Astrocyte (in vitro differentiated cells and primary cell): ENCODE results near the gene FAHD1. TPM values are rescaled to one million over a fixed set of nuclear protein-coding genes. Genes with fewer than 3 reads are reported as not detected.
A peak's percentile ranks its signal among the peaks of the same experiment; 100 is the strongest.

Experiments used
- DNase-seq: peaks from one replicate; pipeline ENCODE4 v3.0.0-alpha.2; 2010; ENCODE audit warnings: low read depth
- FAIRE-seq: peaks from 2 replicates; lab custom pipeline; 2011; peaks lifted over from hg19 to GRCh38; lab: Jason Lieb, UNC
- H2AFZ ChIP-seq: 2 replicates; pipeline ENCODE4 v1.6.0; 2012; ENCODE audit warnings: low read depth, low read length, inconsistent platforms
- H3K27ac ChIP-seq: 2 replicates; pipeline ENCODE4 v1.5.1; 2011; ENCODE audit warnings: low read depth, low read length, inconsistent platforms
- H3K27me3 ChIP-seq: 2 replicates; pipeline ENCODE4 v1.6.0; 2011; ENCODE audit warnings: low read length, inconsistent platforms; ENCODE audit not compliant: insufficient read depth
- H3K36me3 ChIP-seq: 2 replicates; pipeline ENCODE4 v1.5.1; 2011; ENCODE audit warnings: low read length, inconsistent platforms; ENCODE audit not compliant: insufficient read depth
- H3K4me1 ChIP-seq: 2 replicates; pipeline ENCODE4 v1.5.1; 2011; ENCODE audit warnings: low read length, inconsistent platforms; ENCODE audit not compliant: insufficient read depth
- H3K4me2 ChIP-seq: 2 replicates; pipeline ENCODE4 v1.6.0; 2012; ENCODE audit warnings: low read length, inconsistent platforms
- H3K4me3 ChIP-seq: 2 replicates; pipeline ENCODE4 v1.5.1; 2011; ENCODE audit warnings: low read depth, mild to moderate bottlenecking, low read length, inconsistent platforms; ENCODE audit not compliant: insufficient read depth
- H3K79me2 ChIP-seq: 2 replicates; pipeline ENCODE4 v1.6.0; 2012; ENCODE audit warnings: mild to moderate bottlenecking, low read length, inconsistent platforms; ENCODE audit not compliant: insufficient read depth
- H3K9ac ChIP-seq: 2 replicates; pipeline ENCODE4 v1.6.0; 2012; ENCODE audit warnings: mild to moderate bottlenecking, low read length, inconsistent platforms
- H3K9me3 ChIP-seq: 2 replicates; pipeline ENCODE4 v1.5.1; 2012; ENCODE audit warnings: low read depth, mild to moderate bottlenecking, low read length, inconsistent platforms; ENCODE audit not compliant: insufficient read depth
- H4K20me1 ChIP-seq: 2 replicates; pipeline ENCODE4 v1.6.0; 2012; ENCODE audit warnings: low read length, inconsistent platforms; ENCODE audit not compliant: insufficient read depth
- H3K27ac Mint-ChIP-seq: one replicate; pipeline ENCODE4 v1.8.0; 2021; ENCODE audit warnings: mild to moderate bottlenecking, mixed read lengths; ENCODE audit not compliant: unreplicated experiment
- H3K27me3 Mint-ChIP-seq: one replicate; pipeline ENCODE4 v1.8.0; 2021; ENCODE audit warnings: low read depth, mixed read lengths; ENCODE audit not compliant: unreplicated experiment
- H3K36me3 Mint-ChIP-seq: one replicate; pipeline ENCODE4 v1.8.0; 2021; ENCODE audit warnings: low read depth, mixed read lengths; ENCODE audit not compliant: unreplicated experiment
- H3K4me1 Mint-ChIP-seq: one replicate; pipeline ENCODE4 v1.8.0; 2021; ENCODE audit warnings: low read depth, mixed read lengths; ENCODE audit not compliant: unreplicated experiment
- H3K4me3 Mint-ChIP-seq: one replicate; pipeline ENCODE4 v1.8.0; 2021; ENCODE audit warnings: mild to moderate bottlenecking, moderate library complexity, mixed read lengths; ENCODE audit not compliant: unreplicated experiment
- H3K9me3 Mint-ChIP-seq: one replicate; pipeline ENCODE4 v1.8.0; 2021; ENCODE audit warnings: mild to moderate bottlenecking, mixed read lengths; ENCODE audit not compliant: unreplicated experiment
- CTCF ChIP-seq: IDR thresholded peaks from 2 replicates; pipeline ENCODE4 v1.5.1; 2011; ENCODE audit warnings: low read depth, mild to moderate bottlenecking, inconsistent platforms, low read length, moderate library complexity; ENCODE audit not compliant: insufficient read depth
- EZH2 ChIP-seq: IDR thresholded peaks from 2 replicates; pipeline ENCODE4 v1.6.1; 2012; ENCODE audit warnings: mild to moderate bottlenecking, low read length, inconsistent platforms; ENCODE audit not compliant: insufficient read depth
- total RNA-seq: library from RNA; stranded (reverse); gene quantifications from 2 replicates; pipeline ENCODE4 v1.2.1, GENCODE V29; 2021

FAHD1 gene
- total RNA-seq, 1 donor from 2014 or later, result 25.8 TPM

GRCh38 chr16:1825381-1825863 is 1.6 kb upstream of the FAHD1 start:
- H3K27ac ChIP-seq, result no peak overlapping the region
- Mint-ChIP-seq H3K27me3 (no peaks in the 10 kb centered on the region), H3K27ac (no peak overlapping the region), H3K36me3 (peaks cover 2% of the 10 kb centered on the region), H3K4me1 (peaks cover 10% of the 10 kb centered on the region), H3K9me3 (no peaks in the 10 kb centered on the region), H3K4me3 (peak overlapping the region; percentile 80)
- H3K4me3 ChIP-seq, result peak overlapping the region; percentile 99
- peaks cover 23% of the 10 kb centered on the region for H4K20me1 ChIP-seq
- FAIRE-seq (no peak), DNase-seq (no peak)
- no peaks in the 10 kb centered on the region for H3K27me3 ChIP-seq
- H3K4me2 ChIP-seq, result peak overlapping the region; percentile 94
- H3K4me1 ChIP-seq, result peaks cover 5% of the 10 kb centered on the region
- no peak for TF ChIP-seq CTCF
- TF ChIP-seq EZH2, result no peak
- no peak overlapping the region for H2AFZ ChIP-seq
- H3K9me3 ChIP-seq, result no peaks in the 10 kb centered on the region
- peak overlapping the region; percentile 88 for H3K9ac ChIP-seq
- peaks cover 4% of the 10 kb centered on the region for H3K36me3 ChIP-seq
- peaks cover 34% of the 10 kb centered on the region for H3K79me2 ChIP-seq

- DNase-seq (peak; percentile 34), FAIRE-seq (no peak)
- peak overlapping the region; percentile 94 for H3K4me2 ChIP-seq
- no peaks in the 10 kb centered on the region for H3K9me3 ChIP-seq
- H3K27me3 ChIP-seq, result no peaks in the 10 kb centered on the region
- H3K27ac ChIP-seq, result no peak overlapping the region
- peaks cover 2% of the 10 kb centered on the region for H3K36me3 Mint-ChIP-seq
- peak overlapping the region; percentile 80 for H3K4me3 Mint-ChIP-seq
- H3K27ac Mint-ChIP-seq, result no peak overlapping the region
- peak overlapping the region; percentile 88 for H3K9ac ChIP-seq
- peak overlapping the region; percentile 99 for H3K4me3 ChIP-seq
- peaks cover 6% of the 10 kb centered on the region for H3K36me3 ChIP-seq
- H2AFZ ChIP-seq, result peak overlapping the region; percentile 100
- no peak for TF ChIP-seq EZH2
- no peak for TF ChIP-seq CTCF
- H4K20me1 ChIP-seq, result peaks cover 30% of the 10 kb centered on the region
- peaks cover 34% of the 10 kb centered on the region for H3K79me2 ChIP-seq
- no peaks in the 10 kb centered on the region for H3K27me3 Mint-ChIP-seq
- H3K9me3 Mint-ChIP-seq, result no peaks in the 10 kb centered on the region
- peaks cover 5% of the 10 kb centered on the region for H3K4me1 ChIP-seq
- H3K4me1 Mint-ChIP-seq, result peaks cover 10% of the 10 kb centered on the region
Measured at GRCh38 chr16:1825864-1826690, 929 bp upstream of the FAHD1 start.
